HG02938 (cell line): ENCODE measurements around the gene ALPK3.

Experiments used
- ATAC-seq: cut with Tn5 transposase; IDR thresholded peaks from one replicate; pipeline ENCODE4 v1.9.1; 2021; ENCODE audit warnings: mild to moderate bottlenecking, moderate library complexity; ENCODE audit not compliant: unreplicated experiment

Gene ALPK3

DNA sequence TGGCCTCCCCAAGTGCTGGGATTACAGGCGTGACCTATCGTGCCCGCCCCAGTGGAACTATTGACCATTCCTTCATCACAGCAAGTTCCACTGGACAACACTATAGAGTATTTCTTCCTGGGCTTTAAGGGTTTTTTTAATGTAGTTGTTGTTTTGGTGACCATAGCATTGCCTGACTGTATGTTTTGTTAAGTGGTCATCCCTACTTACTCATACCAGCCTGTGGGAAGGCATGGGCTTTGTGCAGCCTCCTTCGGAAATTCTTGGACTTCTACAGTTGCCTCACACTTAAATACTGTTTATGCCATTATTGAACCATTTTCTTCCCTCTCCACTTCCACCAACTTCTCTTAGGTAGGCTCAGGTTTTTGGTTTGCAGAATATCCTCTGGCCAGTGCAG is 19.9 kb upstream of the ALPK3 start:
- no peak for ATAC-seq

DNA sequence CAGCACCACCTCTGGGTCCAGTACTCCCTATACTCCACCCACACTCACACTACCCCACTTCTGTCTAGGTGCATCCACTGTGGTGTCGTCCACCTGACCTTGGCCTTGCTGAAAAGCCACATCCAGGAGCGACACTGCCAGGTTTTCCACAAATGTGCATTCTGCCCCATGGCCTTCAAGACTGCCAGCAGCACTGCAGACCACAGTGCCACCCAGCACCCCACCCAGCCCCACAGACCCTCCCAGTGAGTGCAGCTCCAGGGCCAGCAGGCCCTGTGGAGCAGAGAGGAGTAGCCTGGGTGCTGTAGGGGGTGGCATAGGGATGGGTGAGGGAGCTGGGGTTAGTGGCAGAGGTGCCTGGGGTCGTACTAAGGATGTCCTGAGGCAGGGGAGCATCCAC is 19.4 kb upstream of the ALPK3 start:
- ATAC-seq, result no peak

DNA sequence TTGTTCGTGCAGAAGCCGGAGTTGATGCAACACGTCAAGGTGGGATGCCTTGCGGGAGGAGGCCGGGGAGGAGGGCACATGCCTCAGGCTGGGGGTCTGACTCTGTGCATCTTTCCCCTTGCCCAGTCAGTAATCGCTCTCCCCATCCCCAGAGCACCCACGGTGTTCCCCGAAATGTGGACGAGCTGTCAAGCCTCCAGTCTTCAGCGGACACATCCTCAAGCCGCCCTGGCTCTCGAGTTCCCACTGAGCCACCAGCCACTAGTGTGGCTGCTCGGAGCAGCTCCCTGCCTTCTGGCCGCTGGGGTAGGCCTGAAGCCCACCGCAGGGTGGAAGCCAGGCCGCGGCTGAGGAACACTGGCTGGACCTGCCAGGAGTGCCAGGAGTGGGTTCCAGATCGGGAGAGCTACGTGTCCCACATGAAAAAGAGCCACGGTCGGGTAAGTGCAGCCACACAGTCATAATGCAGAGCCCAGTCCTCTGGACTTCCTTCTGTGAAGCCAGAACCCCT is 18.7 kb upstream of the ALPK3 start:
- ATAC-seq, result no peak

DNA sequence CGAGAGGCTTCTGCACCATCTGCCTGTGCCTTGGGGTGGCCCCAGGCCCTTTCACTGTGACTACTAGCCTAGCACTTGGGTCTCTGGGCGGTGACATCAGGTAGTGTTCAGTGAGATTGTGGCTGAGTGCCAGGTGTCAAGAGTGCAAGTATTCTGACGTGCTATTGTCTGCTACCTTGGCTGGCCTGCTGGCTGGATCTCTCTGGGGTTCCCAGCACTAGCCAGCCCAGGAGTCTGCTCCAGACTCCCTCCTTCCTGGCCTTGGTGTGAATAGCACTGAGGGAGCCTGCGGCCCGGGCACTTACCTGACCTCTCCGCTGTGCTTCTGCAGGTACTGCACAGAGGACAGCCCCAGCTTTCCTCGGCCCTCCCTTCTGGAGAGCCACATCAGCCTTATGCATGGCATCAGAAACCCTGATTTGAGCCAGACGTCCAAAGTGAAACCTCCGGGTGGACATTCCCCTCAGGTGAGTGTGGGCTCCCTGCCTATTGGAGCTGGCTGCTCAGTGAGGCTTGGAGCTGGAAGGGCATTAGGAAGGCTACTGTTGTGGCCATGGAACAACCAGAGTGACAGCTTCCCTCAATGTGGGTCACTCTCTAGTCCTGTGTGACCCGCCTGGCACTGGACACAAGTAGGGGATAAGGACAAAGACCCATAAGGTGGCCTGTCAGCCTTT is 17.5 kb upstream of the ALPK3 start:
- no peak for ATAC-seq

DNA sequence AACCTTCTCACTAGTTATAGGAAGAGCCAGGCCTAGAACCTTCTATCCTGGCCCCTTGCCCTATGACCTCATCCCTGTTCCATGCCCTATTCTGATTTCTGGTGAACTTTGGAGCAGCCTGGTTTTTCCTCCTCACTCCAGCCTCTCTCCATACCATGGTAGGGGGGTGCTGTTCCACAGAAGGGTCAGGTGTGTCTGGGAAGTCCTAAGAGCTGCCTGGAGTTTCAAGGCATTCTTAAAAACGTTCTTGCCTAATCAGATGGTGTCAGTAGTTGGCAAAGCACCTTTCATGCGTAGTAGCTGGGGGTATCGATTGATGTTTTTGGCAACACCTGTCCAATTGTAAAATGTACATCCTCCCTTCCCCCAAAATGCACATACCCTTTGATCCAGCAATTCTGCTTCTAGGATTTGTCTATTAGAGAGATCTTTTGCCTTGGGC is 16.8 kb upstream of the ALPK3 start:
- no peak for ATAC-seq

DNA sequence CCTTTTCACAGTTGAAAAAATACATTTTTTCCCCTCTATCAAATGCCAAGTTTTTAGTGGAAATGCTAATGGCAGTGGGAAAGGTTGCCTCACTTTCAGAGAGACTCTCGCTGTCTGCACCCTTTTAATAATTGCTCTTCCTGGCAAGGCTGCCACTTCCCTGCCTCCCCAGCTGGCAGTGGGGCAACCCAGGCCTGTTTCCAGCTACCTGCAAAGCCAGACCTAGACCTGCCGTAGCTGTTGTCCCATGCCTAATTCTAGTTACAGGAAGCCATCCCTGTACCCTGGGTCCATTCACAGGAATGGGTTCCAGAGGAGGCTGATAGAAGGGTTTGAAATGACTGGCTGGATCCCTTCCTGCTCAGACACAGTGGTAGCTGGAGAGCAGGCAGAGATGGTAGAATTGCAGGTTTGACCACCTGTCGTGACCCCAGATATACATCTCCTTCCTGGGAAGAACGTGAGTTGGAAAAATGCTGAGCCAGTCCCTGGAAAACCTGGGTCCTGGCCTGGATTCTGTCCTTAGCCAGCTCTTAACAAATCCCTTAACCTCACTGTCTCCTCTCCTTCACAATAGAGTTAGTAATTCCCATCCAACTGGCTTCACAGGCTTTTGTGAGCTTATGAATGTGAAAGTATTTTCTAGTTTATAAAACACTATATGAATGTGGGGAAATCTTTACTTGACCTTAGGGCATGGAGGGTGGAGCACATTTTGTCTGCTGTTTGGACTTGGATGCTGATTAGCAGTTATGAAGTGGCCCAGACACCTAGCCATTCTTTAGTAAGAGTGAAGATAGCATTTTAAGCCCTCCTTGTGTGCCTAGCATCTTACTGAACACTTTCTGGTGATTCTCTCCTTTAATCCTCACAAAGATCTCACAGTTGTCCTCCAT is 12.9 kb upstream of the ALPK3 start:
- no peak for ATAC-seq

DNA sequence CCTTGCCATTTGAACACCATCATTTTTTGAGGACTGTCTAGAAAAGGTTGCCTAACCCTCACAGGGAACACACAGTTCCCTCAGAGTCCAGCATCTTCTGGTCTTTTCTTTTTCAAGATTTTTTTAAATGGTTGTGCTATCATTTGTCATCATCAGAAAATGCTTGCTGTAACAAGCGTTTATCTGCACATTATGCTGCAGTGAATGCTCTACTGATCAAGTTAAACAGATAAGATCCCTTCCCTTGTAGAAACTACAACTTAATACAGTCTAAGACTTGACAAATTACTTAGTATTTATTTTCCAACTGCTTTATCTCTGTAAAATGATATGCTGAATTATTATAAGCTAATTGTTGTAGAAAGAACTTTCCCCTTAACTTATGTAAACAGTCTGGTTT is 11.9 kb upstream of the ALPK3 start:
- no peak for ATAC-seq

DNA sequence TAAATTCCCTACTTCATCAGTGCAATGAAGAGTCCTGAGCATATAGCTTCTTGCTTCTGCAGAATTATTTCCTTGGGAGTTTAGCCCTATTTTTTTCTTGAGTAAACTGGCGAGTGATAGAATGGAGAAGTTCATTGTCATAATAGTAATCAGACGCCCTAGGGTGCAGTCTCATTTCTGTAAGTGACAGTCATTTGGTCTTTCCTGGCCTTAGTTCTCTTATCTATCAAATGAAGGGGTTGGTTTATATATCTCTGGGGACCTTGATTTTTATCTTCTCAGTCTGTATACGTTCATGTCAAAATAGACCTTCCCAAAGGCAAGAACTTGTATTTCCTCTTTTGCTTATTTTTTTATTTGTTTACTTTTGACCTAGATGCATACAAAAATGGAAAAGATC is 9.9 kb upstream of the ALPK3 start:
- no peak for ATAC-seq

DNA sequence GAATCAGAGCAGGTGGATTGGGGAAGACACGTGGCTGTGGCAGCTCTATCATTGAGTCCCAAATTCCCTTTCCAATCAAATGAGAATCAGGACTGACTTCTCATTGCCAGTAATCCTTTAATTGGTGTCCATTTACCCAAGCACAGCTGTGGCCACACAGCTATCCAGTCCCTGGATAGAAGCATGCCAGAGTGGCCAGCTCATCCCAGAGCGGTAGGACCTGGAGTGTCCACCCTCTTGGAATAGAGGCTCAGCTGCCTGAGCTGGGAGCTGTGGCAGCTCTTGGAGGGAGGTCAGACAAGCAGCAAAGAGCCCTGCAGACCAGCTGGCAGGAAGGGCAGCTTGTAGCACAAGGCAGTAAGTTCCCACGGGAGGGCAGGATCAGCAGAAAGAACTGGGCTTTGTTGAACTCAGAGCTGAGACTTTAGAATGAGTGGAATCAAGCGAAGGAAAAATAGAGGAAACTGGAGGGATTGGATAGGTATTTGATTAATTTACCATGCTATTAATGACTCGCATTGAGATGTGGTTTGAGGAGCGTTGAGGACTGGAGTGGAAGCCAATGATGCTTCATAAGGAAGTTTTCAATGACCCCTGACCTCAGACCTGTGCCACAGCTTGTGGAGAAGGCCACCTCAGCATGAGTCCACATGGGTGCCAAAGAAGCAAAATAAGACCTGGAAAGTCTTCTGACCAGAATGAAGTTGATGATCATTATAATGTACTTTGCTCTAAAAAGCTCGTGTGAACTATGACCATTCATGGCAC is 6.9 kb upstream of the ALPK3 start:
- ATAC-seq, result no peak

DNA sequence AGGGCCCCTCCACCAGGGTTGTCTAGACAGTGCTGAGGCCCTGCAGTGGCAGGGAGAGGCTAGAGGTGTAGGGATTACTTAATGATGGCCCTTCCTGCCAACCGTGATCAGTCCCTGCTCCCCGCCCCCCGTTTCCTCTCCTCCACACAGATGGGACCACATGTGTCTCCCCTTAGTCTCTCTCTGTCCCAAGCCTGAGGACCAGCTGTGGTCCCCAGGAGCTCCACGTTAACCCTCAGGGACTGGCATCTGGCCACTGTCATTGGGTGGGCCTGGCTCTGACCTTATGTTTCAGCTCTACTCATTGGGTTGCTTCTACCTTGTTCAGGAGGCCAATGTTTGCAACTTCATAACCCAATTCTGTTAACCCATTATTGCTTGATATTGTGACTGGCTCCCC is 6.0 kb upstream of the ALPK3 start:
- ATAC-seq, result no peak

DNA sequence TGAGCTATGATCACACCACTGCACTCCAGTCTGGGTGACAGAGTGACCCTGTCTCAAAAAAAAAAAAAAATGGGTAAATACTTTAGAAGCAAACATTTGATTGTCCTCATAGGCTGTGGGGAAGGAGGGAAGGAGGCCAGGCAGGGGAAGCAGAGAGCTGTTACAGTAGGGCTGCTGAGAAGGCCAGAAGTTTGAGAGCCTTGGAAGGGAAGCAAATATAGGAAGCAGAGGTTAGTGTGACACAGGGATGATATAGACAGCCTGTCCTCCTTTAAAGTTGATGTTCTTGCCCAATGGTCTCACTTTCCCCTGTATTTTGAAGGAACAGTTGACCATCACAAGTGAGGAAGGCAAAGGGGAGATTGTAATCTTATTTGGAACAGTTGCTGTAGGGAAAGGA is 5.3 kb upstream of the ALPK3 start:
- no peak for ATAC-seq

DNA sequence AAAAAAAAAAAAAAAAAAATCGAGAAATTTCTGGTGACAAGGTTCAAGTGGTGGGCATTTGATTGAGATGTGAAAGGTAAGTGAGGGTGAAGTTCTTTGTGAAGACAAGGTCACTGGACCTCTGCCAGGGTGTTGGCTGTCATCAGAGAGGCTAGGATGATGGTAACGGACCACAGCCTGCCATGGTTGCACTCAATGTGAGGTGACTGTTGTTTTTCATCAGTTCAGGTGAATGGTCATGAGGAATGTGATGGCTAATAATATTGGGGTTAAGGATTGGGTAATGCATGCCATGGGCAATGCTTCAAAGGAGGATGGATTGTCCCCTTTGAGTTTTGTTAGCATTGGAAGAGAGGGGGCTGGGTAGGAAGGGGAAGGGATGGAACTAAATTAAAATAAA is 4.3 kb upstream of the ALPK3 start:
- ATAC-seq, result no peak

DNA sequence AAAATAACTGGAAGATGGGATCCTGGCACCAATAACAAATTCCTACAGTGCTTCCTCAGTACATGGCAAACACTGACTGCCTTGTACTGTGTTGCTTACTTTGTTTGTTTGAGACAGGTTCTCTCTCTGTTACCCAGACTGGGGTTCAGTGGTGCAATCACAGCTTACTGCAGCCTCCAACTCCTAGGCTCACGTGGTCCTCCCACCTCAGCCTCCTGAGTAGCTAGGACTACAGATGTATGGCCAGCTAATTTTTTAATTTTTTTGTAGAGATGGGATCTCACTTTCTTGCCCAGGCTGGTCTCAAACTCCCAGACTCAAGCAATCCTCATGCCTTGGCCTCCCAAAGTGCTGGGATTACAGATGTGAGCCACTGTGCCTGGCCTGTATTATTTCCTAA is 3.7 kb upstream of the ALPK3 start:
- no peak for ATAC-seq

DNA sequence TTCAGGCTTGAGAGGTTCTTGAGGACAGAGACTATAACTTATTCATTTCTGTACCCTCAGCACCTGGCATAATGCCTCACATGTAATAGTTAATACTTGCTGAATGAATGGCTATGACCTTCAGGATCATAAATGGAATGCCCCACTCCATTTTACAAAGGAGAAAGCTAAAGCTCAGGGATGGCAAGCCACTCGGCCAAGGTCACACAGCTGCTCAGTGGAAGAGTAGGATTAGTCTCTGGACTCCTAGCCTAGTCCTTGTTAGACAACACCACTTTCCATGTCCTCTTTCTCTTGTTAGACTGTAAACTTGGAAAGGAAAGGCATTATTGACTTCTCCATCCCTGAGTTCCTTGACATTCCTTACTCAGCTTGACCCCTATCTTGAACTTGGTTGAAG is 3.2 kb upstream of the ALPK3 start:
- ATAC-seq, result no peak

DNA sequence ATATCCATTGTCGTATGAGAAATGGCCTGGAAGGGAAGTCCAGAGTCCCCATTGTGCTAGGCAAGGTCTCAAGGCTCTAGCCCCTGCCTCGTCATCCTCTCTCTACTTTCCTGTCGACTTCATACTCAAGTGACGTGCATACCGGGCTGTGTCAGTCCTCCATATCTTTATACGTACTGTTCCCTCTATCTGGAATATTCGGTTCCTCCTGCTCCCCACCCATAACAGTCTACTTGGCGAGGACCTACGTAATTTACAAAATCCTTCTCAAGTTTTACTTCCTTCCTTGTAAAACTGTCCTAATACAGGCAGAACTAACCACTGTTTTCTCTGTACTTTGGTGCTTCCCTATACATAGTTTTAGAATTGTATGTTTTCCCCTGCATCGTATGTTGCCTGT is 2.2 kb upstream of the ALPK3 start:
- ATAC-seq, result no peak

DNA sequence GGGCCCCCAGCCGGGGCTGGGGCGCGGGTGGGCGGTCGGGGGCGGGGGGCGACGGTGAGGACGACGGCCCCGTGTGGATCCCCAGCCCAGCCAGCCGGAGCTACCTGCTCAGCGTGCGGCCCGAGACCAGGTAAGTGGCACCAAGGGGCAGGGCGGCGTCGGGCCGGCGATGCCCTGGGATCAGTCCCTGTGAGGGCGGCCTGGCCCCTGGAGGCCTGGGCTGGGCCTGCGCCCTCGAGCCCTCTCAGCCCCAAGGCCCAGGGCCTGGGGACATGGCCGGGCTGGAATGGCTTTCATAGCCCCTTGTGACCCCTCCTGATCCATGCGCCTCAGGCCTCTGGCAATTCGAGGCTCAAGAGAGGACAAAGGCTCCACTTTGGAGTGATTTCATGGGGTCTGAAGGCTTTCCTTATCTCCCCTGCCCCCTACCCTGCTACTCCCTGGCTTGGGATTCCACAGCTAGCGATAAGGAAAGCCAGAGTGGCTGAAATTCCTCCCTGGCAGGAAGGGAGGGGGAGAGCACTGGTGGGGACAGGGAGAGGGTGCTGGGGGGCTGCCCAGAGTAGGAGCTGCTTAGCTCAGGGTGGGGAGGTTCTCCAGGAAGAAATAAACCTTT is 418 bp downstream of the ALPK3 start:
- ATAC-seq, result no peak

DNA sequence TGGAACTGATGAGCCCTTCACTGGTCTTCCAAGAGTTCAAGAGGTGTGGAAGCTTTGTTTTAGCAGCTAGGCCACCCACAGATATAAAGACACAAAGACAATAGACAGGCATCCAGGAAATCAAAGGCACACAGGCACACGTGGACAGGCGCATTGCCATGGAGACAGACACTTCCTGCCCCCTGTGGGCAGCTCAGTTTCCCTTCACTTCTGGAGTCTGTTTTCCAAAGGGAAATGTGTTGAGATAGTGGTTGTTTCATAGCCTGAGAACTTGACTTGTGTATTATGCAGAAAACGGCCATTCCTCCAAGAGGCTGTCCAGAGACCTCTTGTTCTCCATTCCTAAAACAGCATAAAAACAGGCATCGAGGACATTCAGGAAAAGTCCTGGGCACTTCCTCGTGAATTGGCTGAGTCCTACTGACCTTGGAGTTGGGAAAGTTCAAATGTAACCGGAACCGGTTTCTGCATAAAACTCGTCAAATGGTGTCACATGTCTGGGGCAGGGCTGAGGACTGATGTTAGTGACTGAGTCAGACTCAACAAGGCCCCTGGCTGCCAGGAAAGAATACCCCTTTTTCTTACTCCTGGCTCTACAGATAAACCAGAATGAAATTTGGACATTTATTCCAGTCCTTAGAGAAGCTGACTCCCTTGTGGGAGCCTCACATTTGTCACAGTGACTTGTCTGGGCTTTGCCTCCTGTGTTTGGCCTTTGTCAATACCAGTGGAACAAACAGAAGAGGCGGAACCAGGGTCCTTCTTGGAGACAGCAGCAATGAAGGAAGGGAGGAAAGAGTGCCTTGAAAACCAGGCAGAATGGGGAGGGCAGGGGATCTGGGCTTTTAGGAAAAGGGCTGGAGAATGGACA is 1.3 kb downstream of the ALPK3 start:
- ATAC-seq, result no peak

DNA sequence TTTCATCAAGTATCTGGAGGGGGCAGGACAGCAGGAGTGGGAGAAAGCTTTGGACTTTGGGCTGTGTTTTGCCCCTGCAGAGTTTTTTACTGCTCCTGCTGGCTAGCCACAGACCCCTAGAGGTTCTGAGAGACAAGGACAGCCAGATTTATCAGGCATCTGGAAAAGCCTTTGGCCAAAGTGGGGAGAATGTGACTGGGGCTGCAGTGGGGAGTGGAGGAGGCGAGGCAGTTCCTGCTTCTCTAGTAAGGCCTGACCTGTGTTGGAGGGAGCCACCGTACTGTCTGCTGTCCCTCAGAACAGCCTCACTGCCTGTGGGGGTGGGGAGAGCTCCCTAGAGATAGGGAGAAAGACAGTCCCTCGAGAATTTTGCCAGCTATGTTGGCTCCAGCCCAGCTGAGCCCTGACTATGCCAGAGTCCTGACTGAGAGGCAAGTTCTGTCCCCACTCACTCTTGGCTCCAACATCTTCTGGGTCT is 2.2 kb downstream of the ALPK3 start:
- no peak for ATAC-seq

DNA sequence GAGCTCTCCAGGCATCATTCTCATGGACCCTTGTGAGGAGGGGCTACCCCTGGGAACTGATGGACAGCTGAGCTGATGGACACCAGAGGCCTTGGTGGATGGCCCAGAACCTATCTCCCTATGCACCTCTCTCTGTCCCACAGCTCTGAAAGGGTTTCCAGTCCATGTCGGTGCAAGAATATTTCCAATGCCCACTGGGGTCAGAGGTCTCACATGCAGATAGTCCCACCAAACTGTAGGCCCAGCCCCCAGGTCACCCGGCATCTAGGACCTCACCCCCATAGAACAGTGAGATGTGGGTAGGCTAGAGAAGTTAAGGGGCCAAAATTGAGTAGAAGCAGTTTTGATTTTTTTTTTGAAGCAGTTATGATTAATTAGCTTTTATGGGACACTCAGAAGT is 2.6 kb downstream of the ALPK3 start:
- ATAC-seq, result no peak

DNA sequence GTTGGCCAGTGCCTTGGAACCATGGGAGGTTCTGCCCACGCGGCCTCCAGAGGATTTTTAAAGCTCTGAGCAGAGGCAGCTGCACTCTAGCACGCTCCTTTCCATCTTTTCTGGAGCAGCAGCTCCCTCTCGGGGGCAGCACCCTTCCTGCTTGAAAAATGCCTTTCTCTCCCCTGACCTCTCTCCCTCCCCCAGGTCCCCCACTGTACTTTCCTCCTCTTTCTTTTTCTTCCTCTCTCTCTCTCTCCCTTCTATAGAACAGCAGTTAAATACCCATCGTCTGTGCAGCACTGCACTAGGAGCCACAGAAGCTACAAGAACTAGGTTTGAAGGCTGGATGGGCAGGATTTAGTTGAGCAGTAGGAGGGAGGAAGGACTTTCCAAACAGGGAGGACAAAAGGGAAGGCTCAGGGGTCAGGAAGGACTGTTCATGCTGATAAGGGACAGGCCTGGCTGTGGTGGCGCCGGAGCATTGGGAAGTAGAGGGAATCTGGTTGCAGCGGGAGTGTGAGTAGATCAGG is 4.4 kb downstream of the ALPK3 start:
- ATAC-seq, result no peak
